ENCODE results near the gene QSOX2. TPM values are rescaled to one million over a fixed set of nuclear protein-coding genes. Genes with fewer than 3 reads are reported as not detected.

The QSOX2 gene
- total and polyA plus RNA-seq, 2 experiments from 2014 or later = 9.2 to 29.2 TPM

DNA sequence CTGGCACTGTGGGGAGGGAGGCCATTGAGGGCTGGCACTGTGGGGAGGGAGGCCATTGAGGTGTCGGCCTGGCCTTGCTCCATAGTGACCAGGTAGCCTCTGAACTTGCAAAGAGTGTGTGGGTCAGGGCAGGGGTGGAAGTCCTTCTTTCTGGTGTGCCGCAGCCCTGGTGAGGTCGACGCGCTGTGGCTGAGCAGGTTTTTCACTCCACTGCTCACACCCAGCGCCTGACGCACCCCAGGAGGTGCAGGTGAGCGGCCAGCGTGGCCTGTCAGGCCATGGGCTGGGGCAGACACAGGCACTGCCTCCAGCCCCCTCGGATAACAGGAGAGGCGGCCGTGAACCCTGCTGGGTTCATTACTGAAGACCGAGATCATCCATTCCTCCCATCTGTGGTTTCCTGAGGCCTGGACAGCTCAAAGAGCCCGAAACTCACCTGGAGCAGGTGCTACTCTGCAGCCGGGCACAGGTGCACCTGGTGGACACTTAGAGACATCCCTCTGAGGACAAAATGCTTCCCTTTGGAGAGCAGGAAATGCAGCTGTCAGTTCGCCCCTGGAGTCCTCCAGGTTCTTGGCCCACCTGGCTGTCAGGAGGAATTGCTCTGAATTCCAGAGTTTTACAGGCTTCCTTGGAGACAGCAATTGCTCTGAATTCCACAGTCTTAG is 73.1 kb downstream of the QSOX2 start (continued):
- TF ChIP-seq, protein P1, sequence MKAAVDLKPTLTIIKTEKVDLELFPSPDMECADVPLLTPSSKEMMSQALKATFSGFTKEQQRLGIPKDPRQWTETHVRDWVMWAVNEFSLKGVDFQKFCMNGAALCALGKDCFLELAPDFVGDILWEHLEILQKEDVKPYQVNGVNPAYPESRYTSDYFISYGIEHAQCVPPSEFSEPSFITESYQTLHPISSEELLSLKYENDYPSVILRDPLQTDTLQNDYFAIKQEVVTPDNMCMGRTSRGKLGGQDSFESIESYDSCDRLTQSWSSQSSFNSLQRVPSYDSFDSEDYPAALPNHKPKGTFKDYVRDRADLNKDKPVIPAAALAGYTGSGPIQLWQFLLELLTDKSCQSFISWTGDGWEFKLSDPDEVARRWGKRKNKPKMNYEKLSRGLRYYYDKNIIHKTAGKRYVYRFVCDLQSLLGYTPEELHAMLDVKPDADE (IDR thresholded peaks at IDR 0.05) = no peak
- TF ChIP-seq EZH2 (IDR thresholded peaks at IDR 0.05; ENCODE audit: low read depth, unreplicated experiment) = no peak
- TF ChIP-seq CREB1 (CRISPR knock-in tag; IDR thresholded peaks at IDR 0.05; ENCODE audit: low read depth) = no peak
- TF ChIP-seq, protein P2, sequence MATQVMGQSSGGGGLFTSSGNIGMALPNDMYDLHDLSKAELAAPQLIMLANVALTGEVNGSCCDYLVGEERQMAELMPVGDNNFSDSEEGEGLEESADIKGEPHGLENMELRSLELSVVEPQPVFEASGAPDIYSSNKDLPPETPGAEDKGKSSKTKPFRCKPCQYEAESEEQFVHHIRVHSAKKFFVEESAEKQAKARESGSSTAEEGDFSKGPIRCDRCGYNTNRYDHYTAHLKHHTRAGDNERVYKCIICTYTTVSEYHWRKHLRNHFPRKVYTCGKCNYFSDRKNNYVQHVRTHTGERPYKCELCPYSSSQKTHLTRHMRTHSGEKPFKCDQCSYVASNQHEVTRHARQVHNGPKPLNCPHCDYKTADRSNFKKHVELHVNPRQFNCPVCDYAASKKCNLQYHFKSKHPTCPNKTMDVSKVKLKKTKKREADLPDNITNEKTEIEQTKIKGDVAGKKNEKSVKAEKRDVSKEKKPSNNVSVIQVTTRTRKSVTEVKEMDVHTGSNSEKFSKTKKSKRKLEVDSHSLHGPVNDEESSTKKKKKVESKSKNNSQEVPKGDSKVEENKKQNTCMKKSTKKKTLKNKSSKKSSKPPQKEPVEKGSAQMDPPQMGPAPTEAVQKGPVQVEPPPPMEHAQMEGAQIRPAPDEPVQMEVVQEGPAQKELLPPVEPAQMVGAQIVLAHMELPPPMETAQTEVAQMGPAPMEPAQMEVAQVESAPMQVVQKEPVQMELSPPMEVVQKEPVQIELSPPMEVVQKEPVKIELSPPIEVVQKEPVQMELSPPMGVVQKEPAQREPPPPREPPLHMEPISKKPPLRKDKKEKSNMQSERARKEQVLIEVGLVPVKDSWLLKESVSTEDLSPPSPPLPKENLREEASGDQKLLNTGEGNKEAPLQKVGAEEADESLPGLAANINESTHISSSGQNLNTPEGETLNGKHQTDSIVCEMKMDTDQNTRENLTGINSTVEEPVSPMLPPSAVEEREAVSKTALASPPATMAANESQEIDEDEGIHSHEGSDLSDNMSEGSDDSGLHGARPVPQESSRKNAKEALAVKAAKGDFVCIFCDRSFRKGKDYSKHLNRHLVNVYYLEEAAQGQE (IDR thresholded peaks at IDR 0.05; ENCODE audit: unreplicated experiment) = no peak

DNA sequence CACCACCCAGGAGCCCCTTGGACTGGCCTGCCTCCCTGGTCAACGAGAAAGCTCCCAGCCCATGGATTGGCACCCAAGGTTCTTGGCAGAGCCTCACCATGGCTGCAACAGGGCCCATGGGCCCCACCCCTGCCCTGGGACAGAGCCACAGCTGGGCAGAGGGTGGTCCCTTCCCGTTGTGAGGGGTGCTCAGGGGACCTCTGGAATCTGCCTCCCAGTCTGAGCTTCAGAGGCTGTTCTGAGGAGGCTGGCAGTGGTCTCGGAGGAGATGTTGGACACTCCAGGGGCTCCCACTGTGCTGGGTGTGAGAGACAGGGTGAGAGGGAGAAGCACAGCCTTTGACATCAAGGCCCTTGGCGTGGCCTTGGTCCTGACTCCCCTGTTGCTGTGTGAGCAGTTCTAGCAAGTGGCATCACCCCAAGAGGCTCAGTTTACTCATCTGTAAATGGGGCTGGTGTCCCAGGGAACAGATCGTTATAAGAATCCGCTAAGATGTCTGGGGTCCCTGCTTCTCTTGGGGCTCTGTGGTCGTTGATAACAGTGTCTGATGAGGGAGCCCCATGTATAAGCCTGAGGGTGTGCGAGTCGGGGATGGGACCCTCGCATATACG is 73.7 kb downstream of the QSOX2 start:
- Mint-ChIP-seq H3K27me3 (ENCODE audit: insufficient read depth, low read depth, poor library complexity) (peaks cover 8% of the 10 kb centered on the region), H3K4me1 (peaks cover 30% of the 10 kb centered on the region), H3K4me3 (no peak overlapping the region; the same call in 2 of the 3 replicates), H3K27ac (no peak overlapping the region; the same call in 1 of the 2 replicates), H3K9me3 (no peaks in the 10 kb centered on the region; the same call in 2 of the 3 replicates), H3K36me3 (ENCODE audit: low read depth) (no peaks in the 10 kb centered on the region; the same call in 2 of the 3 replicates)
- Histone ChIP-seq H3K27ac (ENCODE audit: low read depth) (no peak overlapping the region), H3K36me3 (ENCODE audit: insufficient read depth) (no peaks in the 10 kb centered on the region), H3K4me1 (ENCODE audit: insufficient read depth) (peaks cover 7% of the 10 kb centered on the region; the same call in 1 of the 2 replicates), H3F3A (replicated peaks; ENCODE audit: low read depth) (0 out of 2 replicates have a peak, but pooled peaks cover 3% of the 10 kb centered on the region), H3K4me2 (peak overlapping the region; percentile 64; the same call in 1 of the 2 replicates), H3K4me3 (no peak overlapping the region), H3K9me2 (ENCODE audit: insufficient read depth) (no peaks in the 10 kb centered on the region), H3K79me2 (replicated peaks; ENCODE audit: insufficient read depth) (no peaks in the 10 kb centered on the region), H3K27me3 (ENCODE audit: insufficient read depth) (no peaks in the 10 kb centered on the region), H2AFZ (no peak overlapping the region), H4K20me1 (replicated peaks; ENCODE audit: insufficient read depth) (no peaks in the 10 kb centered on the region)
- no peak for ATAC-seq
- no peak for DNase-seq (ENCODE audit: low spot score)
- TF ChIP-seq STAT1 (IDR thresholded peaks at IDR 0.05; ENCODE audit: unreplicated experiment) (no peak), CREB1 (CRISPR knock-in tag; IDR thresholded peaks at IDR 0.05; ENCODE audit: low read depth) (no peak), EZH2phosphoT487 (IDR thresholded peaks at IDR 0.05; ENCODE audit: unreplicated experiment) (no peak), ZNF114 (CRISPR knock-in tag; IDR thresholded peaks at IDR 0.05) (no peak), ZNF331 (CRISPR knock-in tag; IDR thresholded peaks at IDR 0.05; ENCODE audit: low read depth) (no peak), EZH2 (IDR thresholded peaks at IDR 0.05; ENCODE audit: low read depth, unreplicated experiment) (no peak)
- TF ChIP-seq, protein P3, sequence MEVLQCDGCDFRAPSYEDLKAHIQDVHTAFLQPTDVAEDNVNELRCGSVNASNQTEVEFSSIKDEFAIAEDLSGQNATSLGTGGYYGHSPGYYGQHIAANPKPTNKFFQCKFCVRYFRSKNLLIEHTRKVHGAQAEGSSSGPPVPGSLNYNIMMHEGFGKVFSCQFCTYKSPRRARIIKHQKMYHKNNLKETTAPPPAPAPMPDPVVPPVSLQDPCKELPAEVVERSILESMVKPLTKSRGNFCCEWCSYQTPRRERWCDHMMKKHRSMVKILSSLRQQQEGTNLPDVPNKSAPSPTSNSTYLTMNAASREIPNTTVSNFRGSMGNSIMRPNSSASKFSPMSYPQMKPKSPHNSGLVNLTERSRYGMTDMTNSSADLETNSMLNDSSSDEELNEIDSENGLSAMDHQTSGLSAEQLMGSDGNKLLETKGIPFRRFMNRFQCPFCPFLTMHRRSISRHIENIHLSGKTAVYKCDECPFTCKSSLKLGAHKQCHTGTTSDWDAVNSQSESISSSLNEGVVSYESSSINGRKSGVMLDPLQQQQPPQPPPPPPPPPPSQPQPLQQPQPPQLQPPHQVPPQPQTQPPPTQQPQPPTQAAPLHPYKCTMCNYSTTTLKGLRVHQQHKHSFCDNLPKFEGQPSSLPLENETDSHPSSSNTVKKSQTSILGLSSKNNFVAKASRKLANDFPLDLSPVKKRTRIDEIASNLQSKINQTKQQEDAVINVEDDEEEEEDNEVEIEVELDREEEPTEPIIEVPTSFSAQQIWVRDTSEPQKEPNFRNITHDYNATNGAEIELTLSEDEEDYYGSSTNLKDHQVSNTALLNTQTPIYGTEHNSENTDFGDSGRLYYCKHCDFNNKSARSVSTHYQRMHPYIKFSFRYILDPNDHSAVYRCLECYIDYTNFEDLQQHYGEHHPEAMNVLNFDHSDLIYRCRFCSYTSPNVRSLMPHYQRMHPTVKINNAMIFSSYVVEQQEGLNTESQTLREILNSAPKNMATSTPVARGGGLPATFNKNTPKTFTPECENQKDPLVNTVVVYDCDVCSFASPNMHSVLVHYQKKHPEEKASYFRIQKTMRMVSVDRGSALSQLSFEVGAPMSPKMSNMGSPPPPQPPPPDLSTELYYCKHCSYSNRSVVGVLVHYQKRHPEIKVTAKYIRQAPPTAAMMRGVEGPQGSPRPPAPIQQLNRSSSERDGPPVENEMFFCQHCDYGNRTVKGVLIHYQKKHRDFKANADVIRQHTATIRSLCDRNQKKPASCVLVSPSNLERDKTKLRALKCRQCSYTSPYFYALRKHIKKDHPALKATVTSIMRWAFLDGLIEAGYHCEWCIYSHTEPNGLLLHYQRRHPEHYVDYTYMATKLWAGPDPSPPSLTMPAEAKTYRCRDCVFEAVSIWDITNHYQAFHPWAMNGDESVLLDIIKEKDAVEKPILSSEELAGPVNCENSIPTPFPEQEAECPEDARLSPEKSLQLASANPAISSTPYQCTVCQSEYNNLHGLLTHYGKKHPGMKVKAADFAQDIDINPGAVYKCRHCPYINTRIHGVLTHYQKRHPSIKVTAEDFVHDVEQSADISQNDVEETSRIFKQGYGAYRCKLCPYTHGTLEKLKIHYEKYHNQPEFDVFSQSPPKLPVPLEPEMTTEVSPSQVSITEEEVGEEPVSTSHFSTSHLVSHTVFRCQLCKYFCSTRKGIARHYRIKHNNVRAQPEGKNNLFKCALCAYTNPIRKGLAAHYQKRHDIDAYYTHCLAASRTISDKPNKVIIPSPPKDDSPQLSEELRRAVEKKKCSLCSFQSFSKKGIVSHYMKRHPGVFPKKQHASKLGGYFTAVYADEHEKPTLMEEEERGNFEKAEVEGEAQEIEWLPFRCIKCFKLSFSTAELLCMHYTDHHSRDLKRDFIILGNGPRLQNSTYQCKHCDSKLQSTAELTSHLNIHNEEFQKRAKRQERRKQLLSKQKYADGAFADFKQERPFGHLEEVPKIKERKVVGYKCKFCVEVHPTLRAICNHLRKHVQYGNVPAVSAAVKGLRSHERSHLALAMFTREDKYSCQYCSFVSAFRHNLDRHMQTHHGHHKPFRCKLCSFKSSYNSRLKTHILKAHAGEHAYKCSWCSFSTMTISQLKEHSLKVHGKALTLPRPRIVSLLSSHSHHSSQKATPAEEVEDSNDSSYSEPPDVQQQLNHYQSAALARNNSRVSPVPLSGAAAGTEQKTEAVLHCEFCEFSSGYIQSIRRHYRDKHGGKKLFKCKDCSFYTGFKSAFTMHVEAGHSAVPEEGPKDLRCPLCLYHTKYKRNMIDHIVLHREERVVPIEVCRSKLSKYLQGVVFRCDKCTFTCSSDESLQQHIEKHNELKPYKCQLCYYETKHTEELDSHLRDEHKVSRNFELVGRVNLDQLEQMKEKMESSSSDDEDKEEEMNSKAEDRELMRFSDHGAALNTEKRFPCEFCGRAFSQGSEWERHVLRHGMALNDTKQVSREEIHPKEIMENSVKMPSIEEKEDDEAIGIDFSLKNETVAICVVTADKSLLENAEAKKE (CRISPR knock-in tag; IDR thresholded peaks at IDR 0.05) = no peak
- TF ChIP-seq, protein P1 (IDR thresholded peaks at IDR 0.05) = no peak
